ENCODE results near the gene SLC35F3.

The SLC35F3 gene

GRCh38 chr1:234265321-234265720, 360.8 kb downstream of the SLC35F3 start:
- DNase-seq, result no peak

DNA sequence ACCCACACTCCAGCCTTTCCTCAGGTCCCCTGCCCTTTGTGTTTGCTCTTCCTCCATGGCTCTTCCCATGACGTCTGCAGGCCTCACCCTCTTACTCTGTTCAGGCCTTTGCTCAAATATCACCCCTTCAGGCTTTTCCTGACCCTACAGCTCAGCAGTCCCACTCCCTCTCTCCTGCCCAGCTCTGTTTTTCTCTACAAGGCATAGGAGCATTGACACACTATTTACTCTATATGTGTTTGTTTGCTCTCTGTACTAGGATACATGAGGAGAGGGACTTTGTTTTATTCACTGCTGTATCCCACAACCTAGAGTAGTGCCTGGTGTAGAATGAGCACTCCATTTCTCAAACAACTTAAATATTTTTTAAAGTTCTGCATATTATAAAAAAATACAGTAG, 361.4 kb downstream of the SLC35F3 start:
- no peak for DNase-seq

GRCh38 chr1:234270093-234270492, 365.6 kb downstream of the SLC35F3 start:
- DNase-seq, result no peak

- DNase-seq, result no peak
These were observed 366.2 kb downstream of the SLC35F3 start for GRCh38 chr1:234270581-234271242.

- DNase-seq, result no peak
These were observed 366.7 kb downstream of the SLC35F3 start for GRCh38 chr1:234271243-234271606.

DNA sequence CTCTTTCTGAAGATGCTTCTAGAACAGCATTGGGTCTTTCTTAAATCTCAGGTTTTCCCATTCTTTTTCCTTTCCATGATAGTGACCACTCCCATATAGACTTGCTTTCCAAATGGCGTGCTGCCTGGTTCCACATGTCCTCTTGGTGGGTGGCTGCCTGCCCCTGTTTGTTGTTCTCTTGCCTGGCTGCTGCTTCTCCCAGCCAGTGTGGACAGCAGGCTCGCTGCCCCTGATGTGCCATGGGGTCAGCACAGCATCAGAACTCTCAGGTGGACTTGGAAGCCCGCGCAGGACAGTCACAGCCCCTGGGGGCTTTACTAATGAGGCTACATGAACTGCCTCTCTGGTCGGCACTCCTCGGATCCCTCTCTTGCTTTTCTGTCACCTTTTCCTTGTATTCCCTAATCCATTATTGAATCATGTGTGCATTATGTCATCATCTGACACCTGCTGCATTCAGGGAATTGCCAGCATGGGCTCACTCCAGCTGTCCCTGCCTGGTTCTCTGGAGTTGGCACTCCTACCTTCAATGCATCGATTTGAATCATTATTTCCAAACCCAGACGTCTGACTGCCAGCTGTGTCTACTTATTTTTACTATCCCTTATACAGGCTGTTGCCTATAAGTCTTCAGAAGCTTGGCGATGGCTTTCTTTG, 368.3 kb downstream of the SLC35F3 start:
- no peak for DNase-seq

DNA sequence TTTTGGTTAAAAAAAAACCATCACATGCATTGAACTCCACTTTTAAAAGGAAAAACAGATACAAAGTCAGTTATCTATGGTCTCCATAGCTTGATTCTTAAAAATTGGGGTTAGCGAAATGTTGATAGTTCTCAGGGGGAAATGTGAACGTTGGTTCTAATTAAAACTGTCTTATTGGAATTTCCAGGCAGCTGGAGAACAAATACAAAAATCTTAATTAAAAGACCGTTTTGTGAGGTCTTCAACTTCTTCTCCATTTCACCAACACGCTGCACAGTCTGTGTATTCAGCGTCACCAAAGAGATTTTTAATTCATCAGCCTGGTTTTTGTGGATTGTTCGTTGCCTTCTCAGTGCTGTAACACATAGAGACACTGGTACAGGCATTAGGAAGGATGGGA, 369.5 kb downstream of the SLC35F3 start:
- no peak for DNase-seq

DNA sequence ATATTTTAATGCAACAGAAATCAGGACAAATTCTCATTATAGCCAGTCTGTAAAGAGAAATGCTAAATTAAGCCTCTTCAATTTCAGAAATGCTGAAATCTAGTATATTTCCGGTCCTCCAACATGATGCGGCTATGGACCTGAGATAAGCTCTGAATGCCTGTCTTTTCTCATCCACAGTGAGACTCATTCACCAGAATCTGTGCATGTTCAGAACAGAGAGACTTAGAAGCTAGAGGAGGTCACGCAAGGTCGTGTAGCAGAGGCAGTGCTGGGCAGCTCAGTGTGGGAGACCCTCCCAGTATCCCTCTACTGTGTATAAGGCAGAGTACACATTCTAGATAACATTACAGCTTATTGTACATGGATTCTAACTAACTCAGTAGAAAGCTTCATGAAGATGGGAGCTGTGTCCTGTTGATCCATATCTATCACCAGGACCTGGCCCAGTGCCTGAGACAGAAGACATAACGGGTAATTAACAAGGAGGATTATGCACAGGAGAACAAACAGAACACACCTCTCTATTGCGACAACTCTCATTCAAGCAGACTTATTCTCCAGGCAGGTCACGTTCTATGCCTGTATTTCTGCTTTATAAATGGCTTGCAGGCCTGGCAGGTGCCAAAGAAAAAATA, 371.8 kb downstream of the SLC35F3 start:
- DNase-seq, result no peak

DNA sequence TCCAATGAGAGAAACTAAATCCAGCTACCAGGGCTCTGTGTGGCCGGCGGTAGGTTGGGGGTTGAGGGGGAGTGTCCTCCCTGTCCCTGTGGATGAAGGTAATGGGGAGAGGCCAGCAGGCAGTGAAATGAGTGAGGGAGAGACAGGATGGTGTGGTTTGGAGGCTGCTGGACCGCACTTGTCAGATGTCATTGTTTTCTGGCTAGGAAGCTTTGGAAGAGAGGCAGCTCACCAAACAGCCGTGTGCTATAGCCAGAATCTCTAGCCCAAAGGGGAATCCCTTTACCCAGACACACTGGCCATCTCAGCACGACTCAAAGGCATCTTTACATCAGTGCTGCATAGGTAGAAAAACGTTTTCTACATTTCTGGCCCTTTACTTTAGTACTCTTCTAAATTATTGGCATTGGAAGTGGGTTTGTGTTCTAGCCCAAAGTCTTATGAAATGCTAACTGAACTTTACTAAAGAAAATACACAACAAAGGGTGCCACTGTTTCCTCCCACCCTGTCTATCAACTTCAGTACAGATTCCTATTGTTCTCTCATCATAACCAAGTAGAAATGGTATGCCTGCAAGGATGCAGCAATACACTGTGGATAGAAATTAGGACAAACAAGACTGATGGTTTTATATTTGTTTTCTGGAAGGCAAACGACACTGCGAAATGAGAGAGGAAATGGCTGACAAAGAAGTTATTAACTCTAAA, 372.8 kb downstream of the SLC35F3 start:
- no peak for DNase-seq

- DNase-seq, result no peak
These were observed 374.5 kb downstream of the SLC35F3 start for GRCh38 chr1:234279021-234279420.

GRCh38 chr1:234280500-234280899, 376.0 kb downstream of the SLC35F3 start:
- DNase-seq, result no peak

DNA sequence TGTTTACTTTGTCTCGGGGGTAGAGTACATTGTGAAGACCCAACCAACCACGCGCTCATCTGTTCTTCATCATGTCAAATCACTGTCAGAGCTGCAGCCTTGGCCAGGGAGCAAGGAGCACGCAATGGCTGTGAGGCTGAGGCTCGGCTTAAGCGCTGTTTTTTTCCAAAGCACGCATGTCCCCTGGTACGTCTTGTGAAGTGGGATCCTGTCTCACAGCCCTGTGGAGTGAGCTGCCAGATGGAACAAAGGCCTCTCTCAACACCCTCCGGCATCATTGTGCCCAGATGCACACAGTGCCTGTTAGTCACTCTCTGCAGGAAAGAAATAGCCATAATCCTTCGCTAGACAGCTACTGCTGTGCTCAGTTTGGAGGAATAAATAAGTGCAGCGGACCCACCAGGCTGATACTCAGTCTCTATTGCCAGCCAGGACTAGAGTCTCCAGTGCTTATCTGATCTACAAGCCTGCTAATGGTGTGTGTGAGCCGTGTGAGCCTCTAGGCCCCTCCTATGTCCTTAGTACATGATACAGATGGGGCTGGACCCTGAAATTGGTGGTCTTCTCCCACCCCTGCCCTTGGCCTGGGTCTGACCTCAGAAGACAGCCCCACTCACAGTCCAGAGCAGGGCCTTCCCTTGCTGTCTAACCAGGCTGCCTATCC, 377.5 kb downstream of the SLC35F3 start:
- DNase-seq, result no peak

GRCh38 chr1:234286206-234286605, 381.7 kb downstream of the SLC35F3 start:
- DNase-seq, result no peak

GRCh38 chr1:234288946-234289345, 384.5 kb downstream of the SLC35F3 start:
- no peak for DNase-seq

GRCh38 chr1:234289538-234290305, 385.2 kb downstream of the SLC35F3 start:
- DNase-seq, result no peak

GRCh38 chr1:234292011-234292410, 387.5 kb downstream of the SLC35F3 start:
- no peak for DNase-seq

- no peak for DNase-seq
These were observed 388.1 kb downstream of the SLC35F3 start for GRCh38 chr1:234292548-234292947.

DNA sequence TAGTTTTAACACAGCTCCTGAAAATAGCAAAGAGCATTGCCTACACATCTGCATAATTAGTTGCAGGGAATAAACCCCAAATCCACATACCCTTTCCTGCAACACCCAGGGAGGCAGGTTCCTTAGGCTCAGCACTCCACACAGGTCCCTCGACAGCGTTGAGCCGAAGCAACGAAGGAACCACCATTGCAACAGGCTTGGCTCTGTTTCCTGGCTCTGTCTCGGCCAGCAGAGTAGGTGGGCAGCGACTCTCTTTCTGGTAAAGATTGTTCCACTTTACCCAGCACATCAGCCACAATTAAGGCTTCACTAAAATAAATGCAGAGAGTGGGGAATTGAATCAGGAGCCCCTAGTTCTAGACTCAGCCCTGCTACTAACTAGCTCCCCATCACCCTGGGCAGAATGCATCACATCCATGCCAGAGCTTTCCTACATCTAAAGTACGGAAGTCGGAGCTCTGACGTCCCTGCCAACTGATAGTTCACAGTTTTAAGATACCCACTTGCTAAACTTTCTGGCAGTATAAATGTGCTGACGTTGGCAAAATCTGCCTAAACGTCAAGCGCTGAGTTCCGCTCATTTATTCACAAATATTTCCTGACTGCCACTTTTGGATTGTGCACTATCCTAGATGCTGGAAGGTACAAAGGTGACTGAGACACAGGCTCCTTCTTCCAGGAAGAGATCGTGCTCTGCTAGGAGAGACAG, 389.8 kb downstream of the SLC35F3 start:
- no peak for DNase-seq

- no peak for DNase-seq
These were observed 390.6 kb downstream of the SLC35F3 start for GRCh38 chr1:234295068-234295467.

GRCh38 chr1:234295626-234296025, 391.1 kb downstream of the SLC35F3 start:
- DNase-seq, result no peak

GRCh38 chr1:234296496-234296895, 392.0 kb downstream of the SLC35F3 start:
- DNase-seq, result no peak

- DNase-seq, result no peak
These were observed 393.2 kb downstream of the SLC35F3 start for GRCh38 chr1:234297668-234298067.

Measured in activated CD4-positive, CD25-positive, alpha-beta regulatory T cell (primary cell).